Daoy (cell line): ENCODE results near the gene RIPK1. TPM values are rescaled to one million over a fixed set of nuclear protein-coding genes. Genes with fewer than 3 reads are reported as not detected.
"Not testable (repeated sequence)": the region's sequence is repeated elsewhere in the genome, so short reads cannot be mapped to it uniquely, and the experiment has no call there.

Experiments
- DNase-seq: peaks from one replicate; pipeline ENCODE4 v3.0.0-alpha.2; 2015; ENCODE audit warnings: low read depth
- total RNA-seq: library from RNA; depleted of rRNA; stranded (reverse); fragments of >200 nt; shearing (Covaris generic); gene quantifications from 2 replicates; pipeline ENCODE4 v1.2.3, GENCODE V29; 2014

Gene RIPK1
- total RNA-seq, 1 experiment from 2014 or later: 14.7 TPM

GRCh38 chr6:3136292-3137011 is 68.2 kb downstream of the RIPK1 start:
- no peak for DNase-seq

- no peak for DNase-seq
Measured at GRCh38 chr6:3137057-3137777, 68.9 kb downstream of the RIPK1 start.

GRCh38 chr6:3137873-3138272 is 69.6 kb downstream of the RIPK1 start:
- not testable (repeated sequence) for DNase-seq

- no peak for DNase-seq
Measured at GRCh38 chr6:3138341-3138740, 70.0 kb downstream of the RIPK1 start.

DNA sequence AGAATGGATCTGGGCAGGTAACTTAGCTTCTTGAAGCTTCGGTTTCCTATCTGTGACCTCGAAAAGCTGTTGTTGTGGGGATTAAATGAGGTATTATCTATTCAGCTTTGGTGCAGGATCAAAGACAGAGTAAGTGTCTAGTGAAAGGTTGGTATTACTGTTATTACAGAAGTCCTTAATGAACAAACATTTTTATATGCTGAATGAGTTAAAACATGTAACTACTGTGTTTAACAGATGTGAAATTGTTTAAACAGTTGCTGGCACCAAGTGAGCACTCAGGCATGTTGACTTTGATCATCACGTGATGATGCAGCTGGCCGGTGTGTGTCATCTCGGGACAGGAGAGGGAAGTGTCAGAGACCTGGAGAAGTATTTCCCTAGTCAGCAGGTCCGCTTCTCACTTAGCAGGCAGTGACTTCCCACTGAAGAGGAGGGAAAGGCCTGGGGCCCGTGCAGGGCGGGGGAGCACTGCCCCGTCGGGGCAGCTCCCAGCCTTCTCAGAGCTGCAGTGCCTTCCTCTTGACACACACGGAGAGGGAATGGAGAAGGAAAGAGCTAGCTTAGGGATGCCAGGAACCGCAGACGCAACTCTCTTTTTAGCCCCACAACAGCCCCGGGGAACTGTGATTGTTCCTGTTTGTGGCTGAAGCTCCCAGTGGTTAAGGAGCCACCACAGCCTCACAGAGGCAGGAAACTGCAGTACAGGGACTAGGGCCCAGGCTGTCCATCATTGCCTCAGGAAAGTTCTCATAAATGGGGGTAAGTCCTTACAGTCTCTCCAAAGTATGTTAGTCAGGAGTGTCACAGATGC is 71.0 kb downstream of the RIPK1 start:
- DNase-seq: peak; percentile 67

DNA sequence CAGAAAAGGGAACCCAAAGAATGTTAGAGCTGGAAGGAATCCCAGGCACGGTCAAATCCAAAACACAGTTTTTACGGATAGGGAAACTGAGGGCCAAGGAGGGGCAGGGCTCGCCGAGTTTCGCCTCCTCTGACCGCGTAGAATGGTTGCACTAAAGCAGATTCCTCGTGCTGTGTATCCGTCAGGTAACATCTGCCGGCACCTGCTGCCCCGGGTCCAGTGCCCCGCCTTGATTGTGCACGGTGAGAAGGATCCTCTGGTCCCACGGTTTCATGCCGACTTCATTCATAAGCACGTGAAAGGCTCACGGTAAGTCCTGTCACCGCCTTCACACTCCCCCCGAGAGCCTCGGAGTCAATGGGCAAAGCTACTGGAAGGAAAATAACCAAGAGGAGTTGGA is 71.9 kb downstream of the RIPK1 start:
- DNase-seq: no peak

- DNase-seq: no peak
Measured at GRCh38 chr6:3142536-3142935, 74.2 kb downstream of the RIPK1 start.

GRCh38 chr6:3143158-3143557 is 74.9 kb downstream of the RIPK1 start:
- no peak for DNase-seq

- no peak for DNase-seq
Measured at GRCh38 chr6:3144571-3144970, 76.3 kb downstream of the RIPK1 start.

GRCh38 chr6:3147914-3148757 is 79.8 kb downstream of the RIPK1 start:
- no peak for DNase-seq

GRCh38 chr6:3151691-3152090 is 83.4 kb downstream of the RIPK1 start:
- no peak for DNase-seq

DNA sequence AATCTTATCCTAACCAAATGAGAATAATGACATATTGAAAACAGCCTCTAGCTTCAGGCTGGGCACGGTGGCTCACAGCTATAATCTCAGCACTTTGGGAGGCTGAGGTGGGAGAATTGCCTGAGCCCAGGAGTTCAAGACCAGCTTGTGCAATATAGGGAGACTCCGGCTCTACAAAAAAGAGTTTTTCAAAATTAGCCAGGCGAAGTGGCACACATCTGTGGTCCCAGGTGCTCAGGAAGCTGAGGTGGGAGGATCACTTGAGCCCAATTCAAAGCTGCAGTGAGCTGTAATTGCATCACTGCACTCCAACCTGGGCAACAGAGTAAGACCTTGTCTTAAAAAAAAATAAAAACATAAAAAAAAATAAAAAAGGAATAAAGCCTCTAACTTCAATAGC is 84.4 kb downstream of the RIPK1 start:
- DNase-seq: no peak

DNA sequence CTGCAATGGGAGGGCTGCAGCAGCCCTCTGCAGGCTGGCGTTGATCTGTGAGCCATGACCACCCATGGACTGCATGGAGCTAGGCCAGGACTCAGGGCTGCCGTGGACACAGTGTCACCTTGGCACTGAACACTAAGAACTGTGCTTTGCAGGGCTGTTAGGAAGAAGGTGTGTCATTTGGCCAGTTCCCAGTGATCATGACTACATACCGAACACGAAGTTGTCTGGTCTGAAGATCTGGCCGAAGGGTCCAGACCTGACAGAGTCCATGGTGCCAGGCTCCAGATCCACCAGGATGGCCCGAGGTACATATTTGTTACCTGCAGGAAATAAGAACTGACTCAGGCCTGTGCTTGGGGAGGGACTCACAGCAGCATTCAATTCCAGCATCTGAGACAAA is 87.1 kb downstream of the RIPK1 start:
- not testable (repeated sequence) for DNase-seq

DNA sequence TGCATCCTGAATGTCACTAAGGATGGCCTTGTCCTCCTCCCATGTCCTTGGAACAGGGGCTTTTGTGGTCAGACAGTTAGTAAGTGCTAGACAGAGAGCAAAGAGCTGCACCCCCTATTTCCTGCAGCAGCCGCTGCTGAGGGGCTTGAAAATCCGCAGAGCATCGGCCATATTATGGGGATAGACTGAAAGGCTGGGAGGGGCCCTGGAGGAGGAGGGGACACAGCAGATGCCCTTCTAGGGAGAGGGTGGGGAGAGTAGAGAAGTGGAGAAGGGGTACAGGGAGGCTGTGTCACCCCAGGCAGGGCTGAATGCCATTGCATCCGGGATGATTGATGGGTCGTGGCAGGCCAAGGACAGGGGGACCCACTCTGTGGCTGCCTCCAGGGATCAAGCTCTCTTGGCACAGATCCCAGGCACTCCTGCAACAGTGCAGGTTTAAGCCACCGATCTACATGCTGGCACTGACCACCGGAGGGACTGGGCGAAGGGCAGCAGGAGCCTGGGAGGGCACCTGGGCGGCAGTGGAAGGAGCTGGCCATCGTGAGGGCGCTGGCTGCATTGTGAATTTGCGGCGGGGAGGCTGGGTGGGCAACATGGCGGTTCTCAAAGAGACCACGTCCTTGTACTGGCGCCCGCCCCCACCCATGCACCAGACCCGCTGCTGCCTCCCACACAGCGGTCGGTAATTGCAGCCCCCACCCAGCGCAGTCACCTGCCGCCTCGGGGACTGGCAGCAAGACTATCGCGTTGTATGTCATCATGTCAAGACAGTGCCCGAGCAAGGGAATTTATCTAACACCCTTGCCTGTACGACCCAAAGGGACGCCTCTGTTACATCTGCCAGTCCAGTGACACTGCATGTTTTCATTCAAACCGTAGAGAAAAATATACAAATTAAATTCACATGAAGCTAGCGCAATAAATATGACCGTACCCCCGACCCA is 88.2 kb downstream of the RIPK1 start:
- peak; percentile 47 for DNase-seq

GRCh38 chr6:3157131-3157933 is 89.0 kb downstream of the RIPK1 start, which contains the start of gene TUBB2A:
Gene TUBB2A, minus strand, starts transcription at chr6:3157544. Its CDS starts 81 bp downstream, at chr6:3157463.
- DNase-seq: peak; percentile 91

- peak; percentile 36 for DNase-seq
Measured at GRCh38 chr6:3159805-3160781, 91.8 kb downstream of the RIPK1 start.

DNA sequence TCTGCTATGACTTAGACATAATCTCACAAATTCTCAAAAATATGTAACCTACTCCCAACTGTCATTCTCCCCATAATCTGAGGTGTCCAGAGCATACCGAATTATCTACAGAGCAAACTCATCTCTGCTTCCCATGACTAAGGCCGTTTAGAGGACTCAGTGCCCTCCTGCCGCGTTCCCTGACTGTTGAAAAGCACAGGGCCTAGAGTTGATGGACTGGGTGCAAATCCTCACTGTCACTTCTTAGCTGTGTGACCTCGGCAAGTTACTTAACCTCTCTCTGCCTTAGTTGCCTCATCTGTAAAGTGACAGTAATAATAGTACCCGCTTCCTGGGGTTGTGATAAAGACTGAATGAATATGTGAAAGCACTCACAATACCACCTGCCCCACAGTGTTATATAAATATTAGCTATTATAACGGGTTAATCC is 93.8 kb downstream of the RIPK1 start:
- DNase-seq: peak; percentile 71
